ENCODE measurements around the gene MUSTN1.

The MUSTN1 gene

GRCh38 chr3:52831500-52832301, 3.1 kb downstream of the MUSTN1 start:
- peak; percentile 39 for DNase-seq

- DNase-seq, result no peak
Observed at GRCh38 chr3:52830535-52831258, 4.1 kb downstream of the MUSTN1 start, which contains the start of gene ITIH4. Gene ITIH4 (minus strand): TSS chr3:52830672. CDS start chr3:52830642, 30 bp downstream.

GRCh38 chr3:52829906-52830463, 4.8 kb downstream of the MUSTN1 start:
- DNase-seq, result peak; percentile 28

DNA sequence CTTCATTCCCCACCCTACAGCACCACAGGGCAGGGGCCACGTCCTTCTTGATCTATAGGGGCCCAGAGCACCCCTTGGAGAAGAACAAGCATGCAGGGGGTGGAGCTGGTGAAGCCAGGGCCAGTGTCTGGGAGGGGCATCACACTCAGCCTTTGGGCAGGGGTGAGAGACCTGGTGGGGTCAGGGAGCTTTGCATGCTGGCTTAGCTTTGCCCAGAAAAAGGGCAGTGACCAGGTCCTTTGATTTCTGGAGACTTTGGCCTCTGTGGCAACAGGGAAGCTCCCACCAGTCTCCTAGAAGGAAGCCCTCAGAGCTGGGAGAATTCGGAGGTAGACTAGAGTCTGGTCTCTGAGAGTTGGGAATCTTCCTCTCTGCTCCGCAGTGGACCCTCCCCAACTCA, 5.3 kb downstream of the MUSTN1 start:
- DNase-seq, result no peak

DNA sequence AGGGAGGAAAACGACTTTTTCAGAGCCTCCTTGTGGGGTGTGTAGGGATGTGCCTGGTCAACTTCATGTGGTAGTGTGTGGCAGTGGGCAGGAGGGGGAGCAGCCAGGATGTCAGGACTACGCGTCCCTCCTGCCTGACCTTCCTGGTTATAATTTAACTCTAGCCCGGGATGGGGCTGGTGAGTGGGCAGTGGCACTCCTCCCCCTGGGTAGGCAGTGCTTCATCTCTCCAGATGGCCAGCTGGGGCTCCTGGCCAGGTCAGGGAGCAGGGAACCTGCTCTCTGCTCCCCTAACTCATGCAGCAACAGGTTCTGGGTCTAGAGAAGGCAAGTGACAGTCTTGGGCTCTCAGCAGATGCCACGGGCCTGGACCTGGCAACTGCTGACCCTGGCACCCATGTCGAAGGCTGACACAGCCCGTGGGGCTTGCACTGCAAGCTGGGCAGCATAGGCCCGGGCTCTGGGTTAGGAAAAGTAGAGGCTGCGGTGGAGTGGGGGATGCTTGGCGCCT, 6.9 kb downstream of the MUSTN1 start:
- DNase-seq, result no peak

- DNase-seq, result no peak
Observed at GRCh38 chr3:52827441-52827840, 7.4 kb downstream of the MUSTN1 start.

GRCh38 chr3:52824037-52824436, 10.8 kb downstream of the MUSTN1 start:
- DNase-seq, result no peak

- DNase-seq, result no peak
Observed at GRCh38 chr3:52822363-52822762, 12.5 kb downstream of the MUSTN1 start.

DNA sequence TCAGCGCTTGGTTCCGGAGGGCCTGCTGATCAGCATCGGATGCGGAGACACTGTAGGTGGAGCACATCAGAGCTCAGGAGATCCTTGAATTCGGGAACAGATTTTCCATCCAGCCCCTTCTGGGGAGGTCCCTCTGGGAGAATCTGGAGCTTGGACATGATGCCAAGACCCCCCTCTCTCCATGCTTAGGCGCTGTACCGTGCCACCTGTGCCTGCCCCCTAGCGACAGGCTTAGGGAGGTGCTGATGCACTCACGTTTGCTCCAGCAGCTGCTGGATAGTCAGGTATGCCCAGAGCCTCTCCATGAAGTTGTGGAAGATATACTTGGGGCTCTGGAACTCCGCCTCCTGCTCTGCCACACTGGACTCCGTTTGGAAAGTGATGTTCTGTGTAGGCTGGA, 14.1 kb downstream of the MUSTN1 start:
- no peak for DNase-seq

DNA sequence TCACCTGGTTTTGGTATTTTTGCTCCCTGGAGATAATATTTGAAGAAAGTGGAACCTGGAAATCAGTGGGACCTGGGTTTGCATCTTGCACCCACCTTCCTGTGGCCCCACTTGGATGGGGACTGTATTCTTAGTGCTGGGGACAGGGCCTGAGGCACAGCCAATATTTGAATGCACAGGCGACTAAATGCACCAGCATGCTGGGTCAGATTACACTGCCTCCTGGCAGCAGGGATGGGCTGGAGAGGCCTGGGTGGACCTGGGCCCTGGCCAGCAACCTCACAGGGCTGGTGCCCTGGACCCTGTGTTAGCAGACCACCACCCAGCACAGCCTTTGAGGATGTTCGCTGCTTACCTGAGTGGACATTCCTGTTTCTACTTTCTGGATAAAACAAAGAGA, 14.9 kb downstream of the MUSTN1 start:
- no peak for DNase-seq

- DNase-seq, result no peak
Observed at GRCh38 chr3:52817860-52818259, 17.0 kb downstream of the MUSTN1 start.

GRCh38 chr3:52817221-52817620, 17.6 kb downstream of the MUSTN1 start:
- no peak for DNase-seq

- no peak for DNase-seq
Observed at GRCh38 chr3:52816654-52817053, 18.2 kb downstream of the MUSTN1 start.

DNA sequence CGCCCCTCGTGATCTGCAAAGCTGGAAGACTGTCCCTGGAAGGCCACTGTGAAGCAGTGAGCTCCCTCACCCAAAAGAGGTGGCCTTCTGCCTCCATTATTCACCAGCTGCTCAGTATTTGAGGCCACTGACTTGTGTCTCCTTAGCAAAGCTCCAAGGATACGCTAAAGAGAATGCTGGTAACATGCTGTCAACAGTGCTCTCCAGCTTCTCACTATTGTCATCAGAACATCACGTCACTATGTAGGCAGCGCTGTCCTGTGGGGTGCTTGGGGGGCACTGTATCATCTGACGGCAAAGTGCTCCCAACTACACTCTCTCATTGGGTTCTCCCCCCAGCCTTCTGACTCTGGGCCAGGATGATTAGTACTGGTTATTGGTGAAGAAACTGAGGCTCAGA, 18.6 kb downstream of the MUSTN1 start:
- DNase-seq, result no peak

DNA sequence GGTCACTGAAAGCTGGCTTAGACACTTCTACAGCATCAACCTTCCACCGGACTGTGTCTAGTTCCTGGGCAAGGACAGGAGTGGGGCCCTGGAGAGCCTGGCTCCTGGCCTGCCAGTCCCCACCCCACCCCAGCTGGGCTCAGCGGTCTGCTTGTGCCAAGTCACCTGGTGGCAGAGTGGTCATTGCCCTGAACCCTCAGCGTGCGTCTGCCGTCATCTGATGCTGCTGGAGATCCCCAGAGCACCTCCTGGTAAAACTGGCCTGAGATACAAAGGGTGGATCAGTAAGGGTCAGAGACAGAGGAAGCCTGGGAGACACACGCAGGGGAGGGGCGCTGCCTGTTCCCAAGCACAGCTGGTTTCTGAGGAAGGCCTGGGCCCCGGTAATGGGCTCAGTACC, 21.0 kb downstream of the MUSTN1 start:
- no peak for DNase-seq

- no peak for DNase-seq
Observed at GRCh38 chr3:52811452-52812011, 23.3 kb downstream of the MUSTN1 start.

GRCh38 chr3:52810923-52811322, 23.9 kb downstream of the MUSTN1 start:
- no peak for DNase-seq

- DNase-seq, result no peak
Observed at GRCh38 chr3:52809662-52810377, 25.0 kb downstream of the MUSTN1 start.

DNA sequence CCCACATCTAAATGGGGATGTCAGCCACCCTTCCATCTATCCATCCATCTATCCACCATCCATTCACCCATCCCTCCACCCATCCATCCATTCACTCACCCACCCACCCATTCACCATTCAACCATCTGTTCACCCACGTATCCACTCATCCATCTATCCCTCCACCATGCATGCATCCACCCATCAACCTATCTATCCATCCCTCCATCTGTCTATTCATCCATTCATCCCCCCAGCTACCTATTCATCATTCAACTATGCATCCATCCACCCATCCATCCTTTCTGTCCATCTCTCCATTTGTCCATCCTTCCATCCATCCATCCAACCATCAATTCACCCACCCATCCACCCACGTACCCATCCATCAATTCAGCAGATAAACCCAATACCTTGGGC, 25.7 kb downstream of the MUSTN1 start:
- DNase-seq, result no peak

- DNase-seq, result no peak
Observed at GRCh38 chr3:52805270-52806039, 29.4 kb downstream of the MUSTN1 start.

- no peak for DNase-seq
Observed at GRCh38 chr3:52801839-52802238, 33.0 kb downstream of the MUSTN1 start.

DNA sequence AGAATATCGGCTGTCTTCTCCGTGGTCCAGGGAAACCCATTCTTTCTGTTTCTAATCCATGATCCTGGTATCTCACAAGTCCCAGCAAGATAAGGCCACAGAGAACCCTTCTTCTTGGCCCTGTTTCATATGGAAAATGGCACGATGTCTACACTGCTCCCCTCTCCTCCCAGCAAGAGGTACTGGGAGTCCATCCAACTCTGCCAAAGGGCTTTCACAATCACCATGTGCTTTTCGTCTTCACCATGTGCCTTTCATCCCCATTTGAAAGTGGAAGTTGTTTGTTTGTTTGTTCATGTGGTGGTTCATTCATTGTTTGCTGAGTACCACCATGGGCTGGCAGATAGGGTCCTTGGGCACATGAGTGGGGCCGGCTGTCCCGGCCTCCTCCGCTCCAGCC, 34.7 kb downstream of the MUSTN1 start:
- DNase-seq, result peak; percentile 10

All from inflammatory macrophage treated with lipopolysaccharide for 4 hours (primary cell).